ENCODE data around the gene EXOSC2.

GRCh38 chr9:130743656-130744055 lies 50.1 kb downstream of the EXOSC2 start:
- no peak for TF ChIP-seq SUZ12 (IDR thresholded peaks at IDR 0.05; ENCODE audit: extremely low read depth, insufficient read depth, insufficient read length)
- no peak for TF ChIP-seq ZNF274 (IDR thresholded peaks at IDR 0.05; ENCODE audit: low read depth, low read length)
- TF ChIP-seq YY1 (IDR thresholded peaks at IDR 0.05; ENCODE audit: insufficient read depth, insufficient read length), result no peak

Data from NT2/D1 (cell line).